K562 (cell line): ENCODE data around the gene SDCCAG8. TPM values are rescaled to one million over a fixed set of nuclear protein-coding genes. Genes with fewer than 3 reads are reported as not detected.

Source experiments
- ATF6 ChIP-seq: sonication (generic); formaldehyde crosslinking; IDR thresholded peaks from 2 replicates; pipeline ENCODE4 v1.4.0; 2020; ENCODE audit warnings: mild to moderate bottlenecking, missing genetic modification reagents
- CREB1 ChIP-seq, 2 experiments: sonication (generic) in 1 of 2; formaldehyde crosslinking in 1 of 2; IDR thresholded peaks; 2 replicates each; pipeline versions ENCODE4 v1.6.1 to v1.8.0; 2012 to 2022; ENCODE audit warnings: inconsistent platforms in 1 of 2, mild to moderate bottlenecking in 1 of 2, missing genetic modification reagents in 1 of 2, moderate library complexity in 1 of 2
- DACH1 ChIP-seq: fragments of 450-650 bp; IDR thresholded peaks from 2 replicates; pipeline ENCODE4 v1.6.1; 2018; ENCODE audit not compliant: partially characterized antibody
- ESRRA ChIP-seq: fragments of 450-650 bp; IDR thresholded peaks from 2 replicates; pipeline ENCODE4 v1.6.1; 2014; ENCODE audit warnings: low read depth, mild to moderate bottlenecking, moderate library complexity, borderline replicate concordance
- HSF4 ChIP-seq: fragments of 250-450 bp; sonication (Bioruptor Pico); IDR thresholded peaks from 2 replicates; pipeline ENCODE4 v2.1.2; 2022; ENCODE audit warnings: mild to moderate bottlenecking, moderate library complexity, borderline replicate concordance
- JUND ChIP-seq, 2 experiments: IDR thresholded peaks; 2 replicates in 1 of 2; 3 replicates in 1 of 2; pipeline ENCODE4 v1.6.1; 2011; ENCODE audit warnings: borderline replicate concordance in 2 of 2, low read depth in 2 of 2, low read length in 2 of 2, improper control_type of control experiment in 1 of 2, missing biosample characterization in 1 of 2, missing genetic modification characterization in 1 of 2, missing genetic modification reagents in 1 of 2
- NFE2L1 ChIP-seq: fragments of 450-650 bp; IDR thresholded peaks from 2 replicates; pipeline ENCODE4 v1.6.1; 2016; ENCODE audit warnings: missing genetic modification characterization, low read depth, mild to moderate bottlenecking, missing compliant biosample characterization, moderate library complexity, borderline replicate concordance
- NR2F6 ChIP-seq: fragments of 450-650 bp; formaldehyde crosslinking; IDR thresholded peaks from 2 replicates; pipeline ENCODE4 v1.4.0; 2020; ENCODE audit warnings: mild to moderate bottlenecking
- PATZ1 ChIP-seq: fragments of 250-450 bp; sonication (Bioruptor Pico); IDR thresholded peaks from 2 replicates; pipeline ENCODE4 v1.5.0; 2020; ENCODE audit warnings: mild to moderate bottlenecking, borderline replicate concordance
- PURB ChIP-seq: sonication (generic); formaldehyde crosslinking; IDR thresholded peaks from 2 replicates; pipeline ENCODE4 v1.9.0; 2021; ENCODE audit warnings: low read depth, mild to moderate bottlenecking, missing genetic modification reagents
- RHOXF2B ChIP-seq: fragments of 250-450 bp; sonication (Bioruptor Pico); conservative IDR thresholded peaks from 2 replicates; pipeline ENCODE4 v1.5.1; 2021
- STAT6 ChIP-seq: sonication (generic); formaldehyde crosslinking; IDR thresholded peaks from 2 replicates; pipeline ENCODE4 v1.8.1; 2023; ENCODE audit warnings: mild to moderate bottlenecking, missing genetic modification reagents
- USF1 ChIP-seq: sonication (generic); formaldehyde crosslinking; IDR thresholded peaks from 2 replicates; pipeline ENCODE4 v1.9.0; 2022; ENCODE audit warnings: mild to moderate bottlenecking, missing genetic modification reagents
- ZBTB8A ChIP-seq: fragments of 450-650 bp; IDR thresholded peaks from 2 replicates; pipeline ENCODE4 v1.6.1; 2018; ENCODE audit warnings: mild to moderate bottlenecking, moderate library complexity; ENCODE audit not compliant: partially characterized antibody
- ZHX1 ChIP-seq: fragments of 150-350 bp; conservative IDR thresholded peaks from 2 replicates; pipeline ENCODE4 v1.6.1; 2014; ENCODE audit warnings: low read length
- ZNF133 ChIP-seq: fragments of 250-450 bp; sonication (Bioruptor Pico); IDR thresholded peaks from 2 replicates; pipeline ENCODE4 v1.4.0; 2020; ENCODE audit warnings: mild to moderate bottlenecking
- polyA plus RNA-seq, 8 experiments: library from polyadenylated mRNA; depleted of rRNA in 4 of 8; stranded (reverse) in 5 of 8; unstranded in 3 of 8; fragments of >200 nt; fragmentation: Nextera tagmentation in 2 of 8; fragmentation: Illumina TruSeq in 1 of 8; extraction: Ambion mirVana in 2 of 8; extraction: Trizol in 1 of 8; gene quantifications; 2 replicates each; pipeline versions ENCODE4 v1.2.1 to v1.2.3, GENCODE V29; 2011 to 2014; ENCODE audit warnings: inconsistent platforms in 1 of 8, missing spikeins in 1 of 8
- total RNA-seq, 7 experiments: library from RNA; depleted of rRNA in 6 of 7; stranded (reverse); fragments of >200 nt in 6 of 7; fragmentation: Illumina TruSeq in 2 of 7; extraction: Trizol in 2 of 7; gene quantifications; 2 replicates each; pipeline versions ENCODE4 v1.2.1 to v1.2.3, GENCODE V29; 2011 to 2021; ENCODE audit warnings: low replicate concordance in 1 of 7

Gene SDCCAG8
- total and polyA plus RNA-seq, 9 of the 15 experiments (the other 6 are each of a cell fraction or from before 2014, with no cell fraction given): 17.9 to 36.7 (median 25.4) TPM

- TF ChIP-seq PATZ1 (CRISPR knock-in tag): no peak
- no peak for TF ChIP-seq PURB (CRISPR knock-in tag)
- TF ChIP-seq ZNF133: no peak
- peak; percentile 79 for TF ChIP-seq JUND (IDR thresholded peaks at IDR 0.05; ENCODE audit: borderline replicate concordance, low read depth, low read length)
- TF ChIP-seq JUND (tag; IDR thresholded peaks at IDR 0.05; ENCODE audit: borderline replicate concordance, low read depth, low read length): peak; percentile 47; the same call in 2 of the 3 replicates
- TF ChIP-seq ZHX1: no peak
- no peak for TF ChIP-seq ESRRA
- no peak for TF ChIP-seq USF1
- no peak for TF ChIP-seq ATF6
- TF ChIP-seq NR2F6: no peak
- no peak for TF ChIP-seq CREB1 (IDR thresholded peaks at IDR 0.05)
- no peak for TF ChIP-seq CREB1 (CRISPR knock-in tag; IDR thresholded peaks at IDR 0.05)
- TF ChIP-seq STAT6 (CRISPR knock-in tag): no peak
- no peak for TF ChIP-seq HSF4 (CRISPR knock-in tag)
- TF ChIP-seq DACH1: no peak
- no peak for TF ChIP-seq ZBTB8A
- no peak for TF ChIP-seq NFE2L1 (tag)
- TF ChIP-seq RHOXF2B (CRISPR knock-in tag): no peak
Observed at GRCh38 chr1:243213045-243213787, 42.6 kb upstream of the SDCCAG8 start (continued).
